ENCODE results near the gene IDH3B. TPM values are rescaled to one million over a fixed set of nuclear protein-coding genes. Genes with fewer than 3 reads are reported as not detected.
"Not testable (repeated sequence)": the region's sequence is repeated elsewhere in the genome, so short reads cannot be mapped to it uniquely, and the experiment has no call there.

Gene IDH3B
- total RNA-seq, 1 donor from 2014 or later: 247 TPM

GRCh38 chr20:2695984-2696525 is 32.0 kb upstream of the IDH3B start:
- DNase-seq; intact Hi-C loops (cut with micrococcal nuclease); ATAC-seq: not testable (repeated sequence)

GRCh38 chr20:2695206-2695983 is 31.4 kb upstream of the IDH3B start:
- intact Hi-C loops (cut with micrococcal nuclease): no loop called here
- peak; percentile 11 for DNase-seq
- no peak for ATAC-seq

GRCh38 chr20:2694519-2694918 is 30.5 kb upstream of the IDH3B start:
- intact Hi-C loops (cut with micrococcal nuclease): no loop called here
- peak; percentile 8 for DNase-seq
- no peak for ATAC-seq

GRCh38 chr20:2694008-2694471 is 30.0 kb upstream of the IDH3B start:
- DNase-seq (no peak), ATAC-seq (no peak)
- intact Hi-C loops (cut with micrococcal nuclease): no loop called here

GRCh38 chr20:2693286-2694007 is 29.4 kb upstream of the IDH3B start:
- peak; percentile 64 for ATAC-seq
- intact Hi-C loops (cut with micrococcal nuclease): no loop called here
- DNase-seq: peak; percentile 68

GRCh38 chr20:2692886-2693285 is 28.9 kb upstream of the IDH3B start:
- intact Hi-C loops (cut with micrococcal nuclease): no loop called here
- DNase-seq (peak; percentile 40), ATAC-seq (no peak)

- intact Hi-C loops (cut with micrococcal nuclease): no loop called here
- DNase-seq (peak; percentile 69), ATAC-seq (peak; percentile 74)
Observed at GRCh38 chr20:2692036-2692885, 28.2 kb upstream of the IDH3B start, which contains the start of gene EBF4. Gene EBF4, plus strand, starts transcription at chr20:2692780. Its CDS starts 866 bp downstream, at chr20:2693646.

- intact Hi-C loops (cut with micrococcal nuclease): no loop called here
- DNase-seq (no peak), ATAC-seq (no peak)
Observed at GRCh38 chr20:2691663-2692035, 27.6 kb upstream of the IDH3B start.

- intact Hi-C loops (cut with micrococcal nuclease): no loop called here
- ATAC-seq: no peak
- DNase-seq: no peak
Observed at GRCh38 chr20:2691127-2691526, 27.1 kb upstream of the IDH3B start.

- ATAC-seq (no peak), DNase-seq (no peak)
- intact Hi-C loops (cut with micrococcal nuclease): no loop called here
Observed at GRCh38 chr20:2690718-2691117, 26.7 kb upstream of the IDH3B start.

- no peak for DNase-seq
- intact Hi-C loops (cut with micrococcal nuclease): no loop called here
- no peak for ATAC-seq
Observed at GRCh38 chr20:2690213-2690612, 26.2 kb upstream of the IDH3B start.

GRCh38 chr20:2688041-2688591 is 24.1 kb upstream of the IDH3B start:
- intact Hi-C loops (cut with micrococcal nuclease): no loop called here
- ATAC-seq (peak; percentile 44), DNase-seq (peak; percentile 61)

- intact Hi-C loops (cut with micrococcal nuclease): no loop called here
- DNase-seq (no peak), ATAC-seq (no peak)
Observed at GRCh38 chr20:2687514-2687913, 23.5 kb upstream of the IDH3B start.

- ATAC-seq; intact Hi-C loops (cut with micrococcal nuclease); DNase-seq: not testable (repeated sequence)
Observed at GRCh38 chr20:2684817-2685216, 20.8 kb upstream of the IDH3B start.

- DNase-seq; intact Hi-C loops (cut with micrococcal nuclease); ATAC-seq: not testable (repeated sequence)
Observed at GRCh38 chr20:2682040-2682439, 18.0 kb upstream of the IDH3B start.

GRCh38 chr20:2680046-2680445 is 16.0 kb upstream of the IDH3B start:
- DNase-seq: no peak
- ATAC-seq: no peak
- intact Hi-C loops (cut with micrococcal nuclease): no loop called here

GRCh38 chr20:2673453-2673852 is 9.4 kb upstream of the IDH3B start:
- DNase-seq (no peak), ATAC-seq (no peak)
- intact Hi-C loops (cut with micrococcal nuclease): no loop called here

GRCh38 chr20:2672446-2672845 is 8.4 kb upstream of the IDH3B start:
- ATAC-seq: no peak
- intact Hi-C loops (cut with micrococcal nuclease): no loop called here
- no peak for DNase-seq

- no peak for ATAC-seq
- intact Hi-C loops (cut with micrococcal nuclease): no loop called here
- DNase-seq: no peak
Observed at GRCh38 chr20:2671977-2672376, 8.0 kb upstream of the IDH3B start.
